H1 (cell line): ENCODE measurements around the gene SLC23A3. TPM values are rescaled to one million over a fixed set of nuclear protein-coding genes. Genes with fewer than 3 reads are reported as not detected.

Experiments used
- CTCF ChIA-PET: fragments of 300-600 bp; sonication (Branson Sonifier 250); formaldehyde crosslinking; loops from one replicate; lab custom pipeline; 2021; ENCODE audit not compliant: partially characterized antibody; lab: Charles Lee
- POLR2A ChIA-PET: fragments of 300-600 bp; sonication (Branson Sonifier 250); formaldehyde crosslinking; loops from one replicate; lab custom pipeline; 2021; ENCODE audit warnings: inconsistent platforms; ENCODE audit not compliant: partially characterized antibody; lab: Charles Lee
- DNase-seq, 2 experiments: peaks; one replicate each; pipeline versions ENCODE4 v3.0.0 to v3.0.0-alpha.2; 2010 to 2022; ENCODE audit warnings: low spot score in 2 of 2, low read depth in 1 of 2, mixed read lengths in 1 of 2
- FAIRE-seq: peaks from 2 replicates; lab custom pipeline; 2011; peaks lifted over from hg19 to GRCh38; lab: Jason Lieb, UNC
- H2AFZ ChIP-seq: 2 replicates; pipeline ENCODE4 v1.8.1; 2012; ENCODE audit warnings: low read length, inconsistent platforms
- H2AK5ac ChIP-seq: 2 replicates; pipeline ENCODE4 v1.6.1; 2013; ENCODE audit warnings: low read depth, low read length
- H2BK120ac ChIP-seq: replicated peaks from 2 replicates; pipeline ENCODE3; 2013; ENCODE audit warnings: low read depth, low read length, inconsistent platforms
- H2BK12ac ChIP-seq: 2 replicates; pipeline ENCODE4 v1.6.1; 2013; ENCODE audit warnings: low read depth, low read length
- H2BK15ac ChIP-seq: 2 replicates; pipeline ENCODE4 v1.6.1; 2013; ENCODE audit warnings: low read length
- H2BK20ac ChIP-seq: 2 replicates; pipeline ENCODE4 v1.6.1; 2013; ENCODE audit warnings: low read length
- H2BK5ac ChIP-seq: 2 replicates; pipeline ENCODE4 v1.6.1; 2013; ENCODE audit warnings: low read depth, low read length
- H3K14ac ChIP-seq: 2 replicates; pipeline ENCODE4 v1.6.1; 2013; ENCODE audit warnings: inconsistent platforms; ENCODE audit not compliant: insufficient read length
- H3K18ac ChIP-seq: 2 replicates; pipeline ENCODE4 v1.6.1; 2013; ENCODE audit warnings: low read length; ENCODE audit errors: extremely low read depth
- H3K23ac ChIP-seq: 2 replicates; pipeline ENCODE4 v1.6.1; 2013; ENCODE audit warnings: inconsistent platforms; ENCODE audit not compliant: insufficient read length
- H3K23me2 ChIP-seq: 2 replicates; pipeline ENCODE4 v1.6.1; 2013; ENCODE audit warnings: low read depth, low read length
- H3K27ac ChIP-seq: 2 replicates; pipeline ENCODE4 v1.6.1; 2011; ENCODE audit warnings: low read depth, low read length, inconsistent platforms
- H3K27me3 ChIP-seq, 4 experiments: replicated peaks in 1 of 4; 1 replicate in 1 of 4; 2 replicates in 3 of 4; pipeline versions ENCODE4 v1.6.1 to v1.8.1; 2011 to 2013; ENCODE audit warnings: low read length in 3 of 4, mild to moderate bottlenecking in 3 of 4, inconsistent platforms in 2 of 4, mixed read lengths in 2 of 4, moderate library complexity in 1 of 4; ENCODE audit not compliant: control insufficient read depth in 3 of 4, insufficient read depth in 3 of 4; ENCODE audit errors: extremely low read depth in 1 of 4
- H3K36me3 ChIP-seq, 4 experiments: 2 replicates each; pipeline versions ENCODE4 v1.6.1 to v1.8.1; 2011 to 2013; ENCODE audit warnings: mild to moderate bottlenecking in 4 of 4, low read length in 3 of 4, moderate library complexity in 2 of 4, control low read depth in 1 of 4, inconsistent platforms in 1 of 4; ENCODE audit not compliant: insufficient read depth in 4 of 4, control insufficient read depth in 2 of 4
- H3K4ac ChIP-seq: replicated peaks from 2 replicates; pipeline ENCODE3; 2013; ENCODE audit warnings: low read length, low read depth, mixed read lengths, inconsistent platforms; ENCODE audit not compliant: insufficient read length
- H3K4me1 ChIP-seq, 4 experiments: replicated peaks in 1 of 4; 1 replicate in 1 of 4; 2 replicates in 3 of 4; pipeline versions ENCODE4 v1.6.1 to v1.8.1; 2011 to 2013; ENCODE audit warnings: low read length in 3 of 4, inconsistent platforms in 2 of 4, mixed read lengths in 1 of 4; ENCODE audit not compliant: insufficient read depth in 4 of 4, control insufficient read depth in 3 of 4
- H3K4me2 ChIP-seq, 2 experiments: 2 replicates each; pipeline versions ENCODE4 v1.6.1 to v1.8.1; 2011 to 2013; ENCODE audit warnings: low read depth in 2 of 2, low read length in 2 of 2, control low read depth in 1 of 2, inconsistent platforms in 1 of 2, mild to moderate bottlenecking in 1 of 2; ENCODE audit not compliant: insufficient read depth in 1 of 2
- H3K4me3 ChIP-seq, 4 experiments: fragments of 200-600, 300-600 bp in 1 of 4; sonication (generic), shearing (Covaris generic), sonication (Bioruptor Twin) in 1 of 4; 2 replicates each; pipeline versions ENCODE4 v1.5.1 to v1.8.1; 2011 to 2016; ENCODE audit warnings: low read length in 4 of 4, low read depth in 3 of 4, control low read depth in 2 of 4, inconsistent platforms in 2 of 4, mild to moderate bottlenecking in 2 of 4, mixed read lengths in 1 of 4, moderate library complexity in 1 of 4; ENCODE audit not compliant: insufficient read depth in 2 of 4; ENCODE audit errors: extremely low read depth in 1 of 4
- H3K56ac ChIP-seq: replicated peaks from 2 replicates; pipeline ENCODE3; 2013; ENCODE audit warnings: low read depth, mild to moderate bottlenecking, mixed read lengths, low read length, inconsistent platforms; ENCODE audit not compliant: insufficient read length
- H3K79me1 ChIP-seq: 2 replicates; pipeline ENCODE4 v1.6.1; 2013; ENCODE audit warnings: low read depth, low read length, control low read depth
- H3K79me2 ChIP-seq, 2 experiments: 2 replicates each; pipeline versions ENCODE4 v1.6.1 to v1.8.1; 2012 to 2013; ENCODE audit warnings: low read length in 2 of 2, mild to moderate bottlenecking in 2 of 2, inconsistent platforms in 1 of 2; ENCODE audit not compliant: insufficient read depth in 2 of 2, control insufficient read depth in 1 of 2
- H3K9ac ChIP-seq, 4 experiments: replicated peaks in 1 of 4; 1 replicate in 1 of 4; 2 replicates in 3 of 4; pipeline versions ENCODE4 v1.6.1 to v1.8.1; 2011 to 2013; ENCODE audit warnings: low read depth in 3 of 4, low read length in 3 of 4, control low read depth in 2 of 4, mild to moderate bottlenecking in 2 of 4, moderate library complexity in 2 of 4, inconsistent platforms in 1 of 4; ENCODE audit errors: extremely low read depth in 1 of 4
- H3K9me3 ChIP-seq, 2 experiments: 2 replicates each; pipeline versions ENCODE4 v1.6.1 to v1.8.1; 2012 to 2013; ENCODE audit warnings: mild to moderate bottlenecking in 2 of 2, moderate library complexity in 2 of 2, control low read depth in 1 of 2, inconsistent platforms in 1 of 2, low read depth in 1 of 2, low read length in 1 of 2, mixed read lengths in 1 of 2; ENCODE audit not compliant: insufficient read depth in 2 of 2
- H4K20me1 ChIP-seq, 2 experiments: replicated peaks in 1 of 2; 2 replicates each; pipeline versions ENCODE3 to v1.8.1; 2011 to 2013; ENCODE audit warnings: inconsistent platforms in 2 of 2, low read length in 2 of 2, mild to moderate bottlenecking in 1 of 2; ENCODE audit not compliant: insufficient read depth in 2 of 2, control insufficient read depth in 1 of 2
- H4K5ac ChIP-seq: 2 replicates; pipeline ENCODE4 v1.6.1; 2013; ENCODE audit warnings: low read length, low read depth, mixed read lengths, inconsistent platforms; ENCODE audit not compliant: insufficient read length
- H4K8ac ChIP-seq: 2 replicates; pipeline ENCODE4 v1.8.0; 2013; ENCODE audit warnings: mild to moderate bottlenecking, moderate library complexity, low read length, inconsistent platforms; ENCODE audit not compliant: insufficient read depth; ENCODE audit errors: extremely low read depth
- H4K91ac ChIP-seq: replicated peaks from 2 replicates; pipeline ENCODE3; 2013; ENCODE audit warnings: low read length, mixed read lengths, inconsistent platforms; ENCODE audit not compliant: insufficient read length
- CTCF ChIP-seq, 3 experiments: IDR thresholded peaks; 1 replicate in 2 of 3; 2 replicates in 1 of 3; pipeline versions ENCODE4 v1.5.1 to v1.6.1; 2011; ENCODE audit warnings: low read length in 3 of 3, mild to moderate bottlenecking in 3 of 3, inconsistent platforms in 2 of 3, low read depth in 1 of 3, moderate library complexity in 1 of 3; ENCODE audit not compliant: insufficient read depth in 1 of 3; ENCODE audit errors: control extremely low read depth in 1 of 3
- HDAC6 ChIP-seq: IDR thresholded peaks from one replicate; pipeline ENCODE4 v1.7.1; 2012; ENCODE audit warnings: low read depth, mild to moderate bottlenecking, inconsistent platforms, low read length, moderate library complexity
- KDM1A ChIP-seq: fragments of 200-600, 300-600 bp; sonication (generic); IDR thresholded peaks from 2 replicates; pipeline ENCODE4 v1.7.1; 2016; ENCODE audit warnings: mild to moderate bottlenecking, low read length, borderline replicate concordance
- MAFK ChIP-seq: IDR thresholded peaks from 2 replicates; pipeline ENCODE4 v1.6.1; 2012; ENCODE audit warnings: low read depth, mild to moderate bottlenecking, improper control_type of control experiment, low read length
- POLR2A ChIP-seq, 2 experiments: IDR thresholded peaks; 1 replicate in 1 of 2; 2 replicates in 1 of 2; pipeline ENCODE4 v1.6.1; 2011; ENCODE audit warnings: low read depth in 2 of 2, low read length in 2 of 2, mild to moderate bottlenecking in 2 of 2; ENCODE audit errors: control extremely low read depth in 1 of 2
- SIN3A ChIP-seq, 2 experiments: IDR thresholded peaks in 1 of 2; conservative IDR thresholded peaks in 1 of 2; 2 replicates each; pipeline ENCODE4 v1.6.1; 2011 to 2012; ENCODE audit warnings: low read length in 2 of 2, improper control_type of control experiment in 1 of 2, low read depth in 1 of 2, mild to moderate bottlenecking in 1 of 2
- SUZ12 ChIP-seq: fragments of 200-600 bp; sonication (generic); IDR thresholded peaks from 2 replicates; pipeline ENCODE4 v1.6.1; 2012; ENCODE audit warnings: mild to moderate bottlenecking, inconsistent platforms, low read length, moderate library complexity, mixed read lengths
- TAF1 ChIP-seq: IDR thresholded peaks from 2 replicates; pipeline ENCODE4 v1.6.1; 2011; ENCODE audit warnings: mild to moderate bottlenecking, low read depth, low read length
- TAF7 ChIP-seq: optimal IDR thresholded peaks from 2 replicates; pipeline ENCODE3; 2011; ENCODE audit warnings: low read depth, mild to moderate bottlenecking, inconsistent platforms, low read length, moderate library complexity, borderline replicate concordance
- WGBS, 2 experiments: shearing (Covaris generic) in 1 of 2; methylation state at CpG; one replicate each; pipeline versions ENCODE4 v1.1.6 to v1.1.7; 2013 to 2015; ENCODE audit warnings: low lambda C conversion rate in 2 of 2, mixed read lengths in 2 of 2, inconsistent platforms in 1 of 2, low coverage in 1 of 2, missing lambda C conversion rate in 1 of 2; ENCODE audit not compliant: insufficient replicate concordance in 2 of 2, insufficient coverage in 1 of 2, insufficient read length in 1 of 2; ENCODE audit errors: extremely low coverage in 1 of 2, missing lambda C conversion rate in 1 of 2; 5-methylcytosine and 5-hydroxymethylcytosine counted together
- polyA plus RNA-seq, 7 experiments: library from polyadenylated mRNA; depleted of rRNA in 3 of 7; stranded (reverse) in 5 of 7; unstranded in 2 of 7; fragments of >200 nt in 5 of 7; fragments of 200-250 nt in 2 of 7; gene quantifications; 1 replicate in 5 of 7; 2 replicates in 1 of 7; 4 replicates in 1 of 7; pipeline versions ENCODE4 v1.2.1 to v1.2.3, GENCODE V29; 2011 to 2013; ENCODE audit warnings: missing spikeins in 2 of 7, mixed read lengths in 2 of 7
- total RNA-seq: library from RNA; stranded (reverse); fragmentation: NEBNext Ultra II Directional; extraction: Animal tissue kit (Norgen Biotek cat#: 25700); gene quantifications from 2 replicates; pipeline ENCODE4 v1.2.1, GENCODE V29; 2021

Gene SLC23A3
- total and polyA plus RNA-seq, 2 of the 8 experiments (the other 6 are each of a cell fraction or from before 2014, with no cell fraction given) = 0.35 to 0.84 TPM

- H3K9ac ChIP-seq = no peak overlapping the region
- 0 out of 2 replicates have a peak overlapping the region, but pooled peaks have one; percentile 23 for H2BK12ac ChIP-seq
- no peak overlapping the region for H2BK15ac ChIP-seq
- H2BK20ac ChIP-seq = no peak overlapping the region
- H3K79me1 ChIP-seq = no peaks in the 10 kb centered on the region
- no peak overlapping the region for H4K8ac ChIP-seq
- no peaks in the 10 kb centered on the region for H3K79me2 ChIP-seq
- FAIRE-seq = no peak
- H3K4me1 ChIP-seq = peaks cover 0 to 12% (median 6%) of the 10 kb centered on the region in 4 experiments; a peak in 3 of 7 replicates
- H3K4me3 ChIP-seq = no peak overlapping the region
- H4K5ac ChIP-seq = no peak overlapping the region
- no peak overlapping the region for H2AK5ac ChIP-seq
- TF ChIP-seq CTCF (IDR thresholded peaks at IDR 0.05; ENCODE audit: control extremely low read depth in 1 of 3, insufficient read depth in 1 of 3, low read depth in 1 of 3, low read length in 3 of 3) = no peak
- no peak for TF ChIP-seq TAF7
- no peak for TF ChIP-seq MAFK
- no peak for TF ChIP-seq SUZ12
- TF ChIP-seq POLR2A (IDR thresholded peaks at IDR 0.05; ENCODE audit: control extremely low read depth in 1 of 2, low read depth in 2 of 2, low read length in 2 of 2) = no peak
- TF ChIP-seq KDM1A = no peak
- no peak for TF ChIP-seq HDAC6
- no peak for TF ChIP-seq SIN3A (conservative IDR thresholded peaks at IDR 0.05 in 1 of 2, IDR thresholded peaks at IDR 0.05 in 1 of 2; ENCODE audit: low read depth in 1 of 2, low read length in 2 of 2)
- TF ChIP-seq TAF1 = no peak
- H3K56ac ChIP-seq = no peak overlapping the region
- peaks cover 0 to 2% of the 10 kb centered on the region in 2 experiments for H4K20me1 ChIP-seq
- H3K9me3 ChIP-seq = no peaks in the 10 kb centered on the region
- H3K14ac ChIP-seq = no peak overlapping the region
- peaks cover 14 to 44% (median 24%) of the 10 kb centered on the region in 4 experiments for H3K36me3 ChIP-seq
- H3K23ac ChIP-seq = no peak overlapping the region
- no peak overlapping the region for H2BK120ac ChIP-seq
- no peak overlapping the region for H2BK5ac ChIP-seq
- no peak overlapping the region for H3K27ac ChIP-seq
- no peak overlapping the region for H3K18ac ChIP-seq
- ChIA-PET POLR2A (interaction anchor here (0.7 to 14.0 kb wide), 6 partner anchors 9 to 44 kb away, joined by 3 to 190 read pairs (median 32); partner anchors contain the start of genes ANKZF1, ATG9A, GLB1L and STK16), CTCF (interaction anchor here (0.6 to 1.7 kb wide), 8 partner anchors 8 to 561 kb away, joined by 3 to 6 read pairs (median 4); no protein-coding TSS in a partner anchor)
- 88% methylated on average over 14 of the region's 27 CpGs; no CpG with 5 or more reads in 1 of the 2 experiments for WGBS, 2 experiments
- peaks cover 14% of the 10 kb centered on the region for H3K23me2 ChIP-seq
- no peak overlapping the region for H2AFZ ChIP-seq
- no peaks in the 10 kb centered on the region; a peak in 1 of 7 replicates for H3K27me3 ChIP-seq
- DNase-seq = no peak
- H3K4ac ChIP-seq = no peak overlapping the region
- no peak overlapping the region for H4K91ac ChIP-seq
- H3K4me2 ChIP-seq = no peak overlapping the region
These were observed 46.2 kb upstream of the SLC23A3 start for GRCh38 chr2:219215871-219216534.
